Activated T-cell treated with anti-CD3 and anti-CD28 coated beads, Interleukin-2, amount 50 U/mL, for 4 hours (primary cell): Measurements from ENCODE around the gene RAP1GAP2. TPM values are rescaled to one million over a fixed set of nuclear protein-coding genes. Genes with fewer than 3 reads are reported as not detected.
A peak's percentile ranks its signal among the peaks of the same experiment; 100 is the strongest.
"Not testable (repeated sequence)": the region's sequence is repeated elsewhere in the genome, so short reads cannot be mapped to it uniquely, and the experiment has no call there.

Experiments used
- ATAC-seq, 2 donors: fragments of 200-7000 bp; cut with Tn5 transposase; one replicate each; pipeline ENCODE4 v1.10.0; 2021
- DNase-seq: peaks from one replicate; pipeline ENCODE4 v3.0.0-alpha.2; 2020
- H3K27me3 Mint-ChIP-seq: one replicate; pipeline ENCODE4 v1.8.0; 2021; ENCODE audit warnings: low read depth, mixed read lengths
- H3K36me3 Mint-ChIP-seq: one replicate; pipeline ENCODE4 v1.8.0; 2022; ENCODE audit warnings: mixed read lengths; ENCODE audit not compliant: insufficient read depth
- H3K4me1 Mint-ChIP-seq: one replicate; pipeline ENCODE4 v1.8.0; 2021; ENCODE audit warnings: low read depth, mixed read lengths
- H3K4me3 Mint-ChIP-seq: one replicate; pipeline ENCODE4 v1.8.0; 2021; ENCODE audit warnings: mild to moderate bottlenecking, moderate library complexity, mixed read lengths
- H3K9me3 Mint-ChIP-seq: one replicate; pipeline ENCODE4 v1.8.0; 2021; ENCODE audit warnings: mixed read lengths
- total RNA-seq, 3 donors: library from RNA; stranded (reverse); gene quantifications; one replicate each; pipeline ENCODE4 v1.2.1, GENCODE V29; 2021

The RAP1GAP2 gene
- total RNA-seq, 3 donors from 2014 or later: 0.29 to 1.6 (median 1.2) TPM

DNA sequence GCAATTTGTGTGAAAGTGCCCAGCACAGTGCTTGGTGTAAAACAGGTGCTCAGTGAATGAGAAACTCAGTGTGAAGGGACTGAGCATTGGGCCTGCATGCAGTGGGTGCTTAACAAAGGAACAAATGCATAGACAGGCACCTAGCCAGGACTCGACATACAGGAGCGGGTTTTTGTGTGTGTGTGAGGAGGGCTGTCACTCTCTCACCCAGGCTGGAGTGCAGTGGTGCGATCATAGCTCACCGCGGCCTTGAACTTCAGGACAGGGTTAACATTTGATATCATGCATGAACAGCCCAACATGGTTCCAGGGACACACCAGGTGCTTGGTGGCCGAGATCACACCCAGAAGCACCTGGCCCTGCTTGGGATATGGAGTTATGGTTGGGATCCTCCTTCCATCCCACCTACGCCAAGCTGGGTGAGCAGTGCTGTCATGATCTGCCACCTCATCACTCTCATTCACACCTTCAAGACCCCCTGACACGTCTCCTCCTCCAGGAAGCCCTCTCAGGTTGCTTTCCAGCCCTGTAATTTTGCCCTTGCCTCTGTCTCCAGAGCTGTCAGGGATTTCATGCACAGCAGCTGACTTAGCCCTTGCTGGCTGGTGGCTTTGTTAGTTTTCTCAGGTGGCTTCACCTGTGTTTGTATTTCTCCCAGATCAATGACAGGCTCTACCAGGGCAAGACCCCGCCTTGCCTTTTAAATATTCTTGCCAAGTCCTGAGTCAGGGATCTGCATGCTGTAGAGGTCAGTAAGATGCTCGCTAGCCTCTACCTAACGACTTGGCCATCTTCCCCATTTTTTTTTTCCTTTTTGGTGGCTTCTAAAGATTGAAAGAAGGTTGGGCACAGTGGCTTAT lies 200.8 kb downstream of the RAP1GAP2 start:
- no peak for ATAC-seq

DNA sequence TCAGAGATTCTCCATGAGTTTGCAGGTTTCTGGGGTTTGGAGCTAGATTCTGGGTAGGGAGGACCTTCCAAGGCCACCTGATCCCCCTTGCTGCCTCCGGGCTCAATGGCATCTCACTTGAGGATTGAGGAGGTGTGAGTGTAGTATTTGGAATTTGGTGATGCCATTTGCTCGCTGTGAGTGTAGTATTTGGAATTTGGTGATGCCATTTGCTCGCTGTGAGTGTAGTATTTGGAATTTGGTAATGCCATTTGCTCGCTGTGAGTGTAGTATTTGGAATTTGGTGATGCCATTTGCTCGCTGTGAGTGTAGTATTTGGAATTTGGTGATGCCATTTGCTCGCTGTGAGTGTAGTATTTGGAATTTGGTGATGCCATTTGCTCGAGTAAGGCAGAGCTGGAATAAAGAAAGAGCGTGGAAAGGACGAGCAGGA lies 202.2 kb downstream of the RAP1GAP2 start:
- peaks cover 12% of the 10 kb centered on the region for H3K4me1 Mint-ChIP-seq
- not testable (repeated sequence) for H3K27me3 Mint-ChIP-seq, DNase-seq, H3K4me3 Mint-ChIP-seq, ATAC-seq, H3K9me3 Mint-ChIP-seq
- H3K36me3 Mint-ChIP-seq: peaks cover 12% of the 10 kb centered on the region

More for the DNA sequence above, 200.8 kb downstream of the RAP1GAP2 start:
- H3K4me1 Mint-ChIP-seq: no peaks in the 10 kb centered on the region
- H3K36me3 Mint-ChIP-seq: peaks cover 12% of the 10 kb centered on the region
- DNase-seq: no peak
- no peak overlapping the region for H3K4me3 Mint-ChIP-seq
- H3K27me3 Mint-ChIP-seq: no peaks in the 10 kb centered on the region
- no peaks in the 10 kb centered on the region for H3K9me3 Mint-ChIP-seq

- Mint-ChIP-seq H3K4me3 (no peak overlapping the region), H3K27me3 (no peaks in the 10 kb centered on the region), H3K36me3 (peaks cover 12% of the 10 kb centered on the region), H3K4me1 (peaks cover 23% of the 10 kb centered on the region), H3K9me3 (no peaks in the 10 kb centered on the region)
- DNase-seq (no peak), ATAC-seq (no peak)
Observed at GRCh38 chr17:3002538-3003295, 206.5 kb downstream of the RAP1GAP2 start.

GRCh38 chr17:3003296-3004149 lies 207.3 kb downstream of the RAP1GAP2 start:
- no peak for ATAC-seq
- Mint-ChIP-seq H3K4me1 (peaks cover 23% of the 10 kb centered on the region), H3K4me3 (peak overlapping the region; percentile 70)

DNA sequence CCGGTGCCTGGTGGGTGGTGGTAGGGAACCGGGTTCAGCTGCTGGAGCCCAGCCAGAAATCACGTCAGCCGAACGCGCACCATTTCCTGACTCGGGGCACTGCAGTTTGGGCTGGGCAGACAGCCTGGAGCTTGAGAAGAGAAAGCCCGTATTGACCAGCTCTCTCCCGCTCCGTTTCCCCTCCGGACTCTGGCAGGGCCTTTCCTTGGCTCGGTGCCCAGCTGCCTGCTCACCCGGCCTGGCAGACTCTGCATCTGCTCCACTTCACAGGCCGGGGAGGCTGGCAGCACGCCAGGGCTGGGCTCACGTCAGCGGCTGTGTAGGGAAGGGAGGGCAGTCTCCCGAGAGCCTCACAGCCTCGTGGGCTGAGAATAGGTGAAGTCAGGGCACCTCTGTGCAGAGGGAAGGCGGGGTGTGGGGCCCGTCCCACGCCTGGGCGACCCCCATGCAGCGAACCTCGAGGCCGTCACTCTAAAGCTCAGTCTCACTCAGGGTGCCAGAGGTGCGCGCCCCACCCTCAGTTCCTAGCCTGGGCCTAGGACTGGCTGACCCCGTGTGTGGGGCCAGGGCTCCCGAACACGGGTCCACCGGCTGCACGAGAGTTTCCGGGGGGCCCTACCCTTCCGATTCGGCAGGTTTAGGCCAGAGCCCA lies 208.0 kb downstream of the RAP1GAP2 start:
- ATAC-seq (peak; percentile 65 to 80), DNase-seq (peak; percentile 48)
- no peaks in the 10 kb centered on the region for H3K27me3 Mint-ChIP-seq
- peaks cover 23% of the 10 kb centered on the region for H3K4me1 Mint-ChIP-seq
- peak overlapping the region; percentile 70 for H3K4me3 Mint-ChIP-seq
- no peaks in the 10 kb centered on the region for H3K9me3 Mint-ChIP-seq
- peaks cover 15% of the 10 kb centered on the region for H3K36me3 Mint-ChIP-seq

More at GRCh38 chr17:3003296-3004149, 207.3 kb downstream of the RAP1GAP2 start:
- Mint-ChIP-seq H3K36me3 (peaks cover 12% of the 10 kb centered on the region), H3K9me3 (no peaks in the 10 kb centered on the region), H3K27me3 (no peaks in the 10 kb centered on the region)
- no peak for DNase-seq

- Mint-ChIP-seq H3K27me3 (no peaks in the 10 kb centered on the region), H3K4me3 (peak overlapping the region; percentile 70), H3K9me3 (no peaks in the 10 kb centered on the region), H3K4me1 (peaks cover 23% of the 10 kb centered on the region), H3K36me3 (peaks cover 15% of the 10 kb centered on the region)
- DNase-seq (no peak), ATAC-seq (no peak)
Observed at GRCh38 chr17:3004925-3005324, 208.7 kb downstream of the RAP1GAP2 start.

GRCh38 chr17:3005696-3006095 lies 209.5 kb downstream of the RAP1GAP2 start:
- Mint-ChIP-seq H3K36me3 (peaks cover 18% of the 10 kb centered on the region), H3K4me1 (peaks cover 23% of the 10 kb centered on the region), H3K4me3 (no peak overlapping the region), H3K9me3 (no peaks in the 10 kb centered on the region), H3K27me3 (no peaks in the 10 kb centered on the region)
- ATAC-seq (no peak), DNase-seq (no peak)

DNA sequence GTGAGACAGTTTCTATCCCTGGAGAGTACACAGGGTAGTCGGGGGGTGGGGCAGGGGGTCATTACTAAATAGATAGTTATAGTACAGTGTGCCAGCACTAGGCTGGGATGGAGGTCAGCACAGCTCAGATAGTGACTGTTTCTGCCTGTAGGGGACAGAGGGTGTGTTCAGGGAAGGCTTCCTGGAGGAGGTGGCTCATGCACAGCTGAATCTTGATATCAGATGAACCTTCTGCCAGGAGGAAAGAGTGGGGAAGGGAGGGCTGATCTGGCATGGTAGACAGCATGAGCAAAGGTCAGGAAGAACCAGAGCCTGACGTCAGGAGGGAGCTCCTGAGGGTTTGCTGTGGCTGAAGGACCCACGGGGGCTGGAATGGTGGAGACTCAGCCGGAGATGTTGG lies 210.6 kb downstream of the RAP1GAP2 start:
- Mint-ChIP-seq H3K9me3 (no peaks in the 10 kb centered on the region), H3K36me3 (peaks cover 19% of the 10 kb centered on the region), H3K4me3 (no peak overlapping the region), H3K4me1 (peaks cover 23% of the 10 kb centered on the region), H3K27me3 (no peaks in the 10 kb centered on the region)
- DNase-seq: no peak
- ATAC-seq: no peak

- ATAC-seq (no peak), DNase-seq (no peak)
- Mint-ChIP-seq H3K9me3 (no peaks in the 10 kb centered on the region), H3K27me3 (no peaks in the 10 kb centered on the region), H3K36me3 (peaks cover 23% of the 10 kb centered on the region), H3K4me3 (no peak overlapping the region), H3K4me1 (peaks cover 17% of the 10 kb centered on the region)
Observed at GRCh38 chr17:3007651-3008121, 211.4 kb downstream of the RAP1GAP2 start.

- DNase-seq: no peak
Observed at GRCh38 chr17:3008336-3009288, 212.4 kb downstream of the RAP1GAP2 start.

DNA sequence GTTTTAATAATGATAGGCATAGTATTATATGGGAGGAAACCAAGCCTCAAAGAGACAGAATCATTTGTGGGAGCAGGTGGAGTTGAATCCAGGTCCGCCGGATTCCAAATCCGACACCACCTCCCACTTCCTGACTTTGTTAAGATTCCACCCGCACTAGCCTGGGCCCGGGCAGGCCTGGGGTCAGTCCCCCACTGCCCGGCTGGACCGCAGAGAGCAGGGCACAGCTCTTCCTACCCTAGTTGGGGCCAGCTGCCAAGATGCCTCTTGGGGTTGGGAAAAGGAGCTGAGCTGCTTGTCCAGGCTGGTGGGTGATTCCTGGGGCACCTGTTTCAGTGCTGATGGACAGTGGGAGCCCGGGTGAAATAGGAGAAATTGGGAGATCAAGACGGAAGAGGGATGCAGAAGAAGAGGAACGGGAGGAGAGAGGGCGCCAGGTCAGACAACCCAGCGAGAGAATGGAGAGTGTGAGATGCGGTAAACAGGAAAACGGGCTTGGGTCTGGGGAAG lies 213.2 kb downstream of the RAP1GAP2 start:
- Mint-ChIP-seq H3K36me3 (peaks cover 29% of the 10 kb centered on the region), H3K4me1 (peaks cover 5% of the 10 kb centered on the region), H3K4me3 (no peak overlapping the region), H3K27me3 (no peaks in the 10 kb centered on the region), H3K9me3 (no peaks in the 10 kb centered on the region)
- no peak for ATAC-seq
- DNase-seq: no peak

More at GRCh38 chr17:3008336-3009288, 212.4 kb downstream of the RAP1GAP2 start:
- H3K9me3 Mint-ChIP-seq: no peaks in the 10 kb centered on the region
- H3K4me3 Mint-ChIP-seq: no peak overlapping the region
- no peak for ATAC-seq
- peaks cover 10% of the 10 kb centered on the region for H3K4me1 Mint-ChIP-seq
- H3K36me3 Mint-ChIP-seq: peaks cover 26% of the 10 kb centered on the region
- no peaks in the 10 kb centered on the region for H3K27me3 Mint-ChIP-seq

GRCh38 chr17:3011891-3012290 lies 215.7 kb downstream of the RAP1GAP2 start:
- ATAC-seq (no peak), DNase-seq (no peak)
- H3K9me3 Mint-ChIP-seq: no peaks in the 10 kb centered on the region
- H3K4me1 Mint-ChIP-seq: no peaks in the 10 kb centered on the region
- no peak overlapping the region for H3K4me3 Mint-ChIP-seq
- no peaks in the 10 kb centered on the region for H3K27me3 Mint-ChIP-seq
- H3K36me3 Mint-ChIP-seq: peaks cover 30% of the 10 kb centered on the region
